GDM1 (cell line): Measurements from ENCODE around the gene TTLL8.
"Not testable (repeated sequence)": the region's sequence is repeated elsewhere in the genome, so short reads cannot be mapped to it uniquely, and the experiment has no call there.

Source experiments
- DNase-seq: peaks from one replicate; lab custom pipeline; 2025; lab: John Stamatoyannopoulos, UW

TTLL8 gene

DNA sequence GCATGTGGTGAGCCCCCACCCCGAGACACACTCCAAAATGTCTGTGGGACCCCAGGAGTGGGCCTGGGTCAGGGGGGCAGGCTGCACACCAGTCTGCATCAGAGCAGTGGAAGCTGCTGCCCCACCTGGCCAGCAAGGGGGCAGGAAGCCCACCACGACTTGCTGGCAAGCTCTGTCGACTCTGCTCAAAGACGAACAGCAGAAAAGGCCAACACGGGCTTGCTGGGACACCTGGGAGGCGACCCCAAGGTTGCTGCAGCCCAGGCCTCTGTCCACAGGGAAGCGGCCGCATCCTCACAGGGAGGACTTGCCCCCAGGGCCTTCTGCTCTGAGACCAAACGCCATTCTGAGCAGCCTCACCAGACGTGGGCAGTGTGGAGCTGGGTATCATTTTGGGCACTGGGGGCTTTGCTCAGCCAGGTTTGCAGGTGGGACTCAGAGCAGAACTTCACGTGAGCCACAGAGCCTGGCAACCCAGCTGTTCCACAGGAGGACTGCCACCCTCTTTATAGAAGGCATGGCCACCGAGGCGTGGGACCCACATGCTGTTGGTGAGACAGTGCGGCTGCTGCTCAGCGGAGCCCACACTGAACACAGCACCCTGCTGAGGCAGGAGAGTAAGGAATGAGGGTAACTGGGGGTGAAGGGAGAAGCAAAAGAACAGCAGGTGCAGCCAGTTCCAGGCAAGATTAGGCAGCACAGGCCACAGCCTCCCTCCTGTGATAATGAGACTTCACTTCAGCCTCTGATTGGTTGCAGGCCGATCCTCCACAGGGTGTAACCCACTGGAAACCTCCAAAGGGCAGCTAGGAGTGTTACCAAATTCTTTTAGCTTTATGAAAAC, 56.5 kb downstream of the TTLL8 start:
- no peak for DNase-seq

DNA sequence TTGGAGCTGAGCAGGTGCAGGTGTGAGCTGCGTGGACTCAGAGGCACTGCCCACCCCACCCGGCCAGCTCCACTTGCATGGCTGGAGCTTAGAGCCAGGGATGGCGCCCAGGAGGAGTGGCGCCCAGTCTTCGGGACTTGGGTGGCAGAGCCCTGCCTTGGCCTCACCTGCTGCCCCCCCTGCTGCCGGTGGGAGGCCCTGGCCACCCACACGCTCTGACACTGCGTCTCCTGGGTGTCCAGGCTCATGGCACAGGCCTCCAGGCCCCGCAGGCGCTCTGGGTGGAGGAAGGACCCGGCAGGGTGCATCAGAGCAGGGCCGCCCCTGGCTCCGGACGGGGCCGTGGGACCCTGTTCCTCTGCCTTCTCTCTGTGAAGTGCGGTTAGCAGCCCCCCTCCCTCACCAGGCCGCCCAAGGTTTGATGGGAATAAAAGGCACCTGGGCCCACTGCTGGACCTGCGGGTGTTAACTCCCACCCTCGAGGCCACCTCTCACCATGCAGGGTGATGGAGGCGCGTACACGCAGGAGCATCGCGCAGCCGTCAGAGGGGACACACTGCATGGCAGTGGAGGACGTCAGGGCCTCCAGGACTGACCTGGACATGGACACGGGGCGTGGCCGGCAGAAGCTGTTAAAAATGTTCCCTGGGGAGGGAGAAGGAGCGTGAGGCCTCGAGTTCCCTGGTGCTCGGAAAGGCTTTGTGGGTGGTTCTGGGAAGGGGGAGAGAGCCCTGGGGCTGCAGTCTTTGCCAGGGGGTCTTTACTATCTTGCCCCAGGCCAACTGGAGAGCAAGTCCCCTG, 57.3 kb downstream of the TTLL8 start:
- no peak for DNase-seq

DNA sequence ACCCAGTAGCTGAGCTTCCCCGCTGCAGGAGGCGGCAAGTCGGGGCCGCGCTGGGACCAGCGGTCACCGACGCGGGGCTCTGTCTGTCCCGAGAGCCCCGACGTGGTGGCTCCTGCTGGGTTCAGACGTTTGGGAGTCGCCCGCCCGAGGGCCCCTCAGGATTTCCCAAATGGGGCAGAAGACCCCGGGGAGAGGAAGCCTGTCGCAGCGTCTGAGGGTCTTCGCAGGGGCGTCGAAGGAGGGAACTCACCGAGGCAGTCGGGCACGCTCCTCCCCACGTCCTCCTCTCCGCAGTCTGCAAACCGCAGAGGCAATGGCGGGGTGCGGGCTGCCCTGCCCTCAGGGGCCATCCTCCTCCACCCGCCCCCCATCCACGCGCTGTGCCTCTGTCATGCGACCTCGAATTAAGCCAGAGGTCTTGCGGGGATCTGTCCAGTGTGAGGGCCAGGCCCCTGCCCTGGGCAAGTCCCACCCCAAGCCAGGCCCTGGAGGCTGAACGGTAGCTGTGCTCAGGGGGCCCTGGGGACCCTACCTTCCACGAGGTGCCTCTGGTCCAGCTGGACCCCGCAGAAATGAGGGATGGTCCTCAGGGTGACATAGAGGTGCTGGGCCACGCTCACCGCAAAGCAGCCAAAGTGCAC, 58.0 kb downstream of the TTLL8 start:
- no peak for DNase-seq

DNA sequence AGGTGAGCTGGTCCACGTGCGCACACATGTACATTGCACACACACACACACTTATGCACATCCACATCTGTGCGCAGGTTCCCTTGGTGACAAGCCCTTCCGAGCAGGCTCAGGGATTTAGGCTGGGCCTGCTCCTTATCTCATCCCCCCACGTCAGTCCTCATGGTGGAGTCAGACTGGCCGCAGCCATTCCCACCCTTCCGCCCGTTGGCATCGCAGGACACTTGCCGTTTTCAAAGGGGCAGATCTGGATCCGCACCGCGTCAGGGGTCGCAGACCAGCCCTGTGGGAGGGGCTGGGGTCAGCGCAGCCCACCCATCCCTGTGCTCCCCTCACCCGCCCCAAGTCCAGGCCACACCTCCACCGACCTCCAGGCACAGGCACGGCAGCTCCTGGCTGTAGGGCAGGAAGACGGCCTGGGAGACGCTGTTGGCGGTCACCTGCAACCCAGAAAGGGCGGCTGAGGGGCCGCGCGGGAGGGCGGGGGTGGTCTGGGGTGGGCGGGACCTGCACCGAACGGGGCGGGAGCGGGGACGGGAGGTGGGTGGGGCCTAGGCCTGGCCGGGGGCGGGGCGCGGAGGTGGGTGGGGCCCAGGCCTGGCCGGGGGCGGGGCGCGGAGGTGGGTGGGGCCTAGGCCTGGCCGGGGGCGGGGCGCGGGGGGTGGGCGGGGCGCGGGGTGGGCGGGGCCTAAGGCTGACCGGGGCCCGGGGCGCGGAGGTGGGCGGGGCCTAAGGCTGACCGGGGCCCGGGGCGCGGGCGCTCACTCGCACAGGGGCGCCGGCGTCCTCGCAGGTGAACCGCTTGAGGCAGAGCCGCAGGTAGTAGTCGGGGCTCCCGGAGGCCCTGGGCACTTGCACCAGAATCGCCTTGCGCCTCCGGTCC, 58.8 kb downstream of the TTLL8 start:
- no peak for DNase-seq

DNA sequence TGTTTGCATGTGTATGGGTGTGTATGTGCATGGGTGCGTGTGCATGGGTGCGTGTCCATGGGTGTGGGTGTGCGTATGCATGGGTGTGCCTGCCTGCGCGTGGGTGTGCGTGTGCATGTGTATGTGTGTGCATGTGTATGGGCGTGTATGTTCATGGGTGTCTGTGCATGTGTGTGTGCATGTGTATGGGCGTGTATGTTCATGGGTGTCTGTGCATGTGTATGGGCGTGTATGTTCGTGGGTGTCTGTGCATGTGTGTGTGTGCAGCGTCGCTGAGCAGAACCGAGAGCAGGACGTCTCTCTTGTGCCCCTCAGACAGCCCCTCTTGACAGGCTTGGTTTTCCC, 59.4 kb downstream of the TTLL8 start:
- DNase-seq, result no peak

DNA sequence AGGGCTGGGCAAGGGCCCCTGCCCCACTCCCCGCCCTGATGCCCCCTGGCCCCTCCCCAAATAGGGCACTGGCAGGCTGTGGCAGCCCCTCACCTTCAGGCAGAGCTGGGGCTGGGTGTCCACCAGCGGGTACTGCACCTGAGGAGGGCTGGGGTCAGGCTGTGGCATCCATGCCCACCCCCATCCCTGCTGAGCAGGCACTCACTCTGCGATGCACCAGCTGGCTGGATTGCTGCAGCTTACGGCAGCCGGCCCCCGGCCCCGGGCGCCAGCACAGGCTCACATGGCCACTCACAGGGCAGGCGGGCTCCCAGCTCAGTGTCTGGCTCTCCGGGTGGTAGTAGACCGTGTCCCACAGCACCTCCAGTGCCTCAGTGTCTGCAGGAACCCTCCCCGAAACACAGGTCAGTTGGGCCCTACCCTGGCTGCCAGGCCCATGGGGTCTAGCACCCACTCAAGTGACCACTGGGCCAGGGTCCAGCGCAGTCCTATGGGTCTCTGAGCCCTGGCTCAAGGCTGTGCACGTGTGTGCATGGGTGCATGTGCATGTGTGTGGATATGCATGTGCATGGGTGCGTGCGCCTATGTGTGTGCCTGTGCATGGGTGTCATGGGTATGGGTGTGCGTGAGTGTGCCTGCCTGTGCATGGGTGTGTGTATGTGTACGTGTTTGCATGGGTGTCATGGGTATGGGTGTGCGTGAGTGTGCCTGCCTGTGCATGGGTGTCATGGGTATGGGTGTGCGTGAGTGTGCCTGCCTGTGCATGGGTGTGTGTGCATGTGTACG, 60.0 kb downstream of the TTLL8 start:
- DNase-seq, result no peak

DNA sequence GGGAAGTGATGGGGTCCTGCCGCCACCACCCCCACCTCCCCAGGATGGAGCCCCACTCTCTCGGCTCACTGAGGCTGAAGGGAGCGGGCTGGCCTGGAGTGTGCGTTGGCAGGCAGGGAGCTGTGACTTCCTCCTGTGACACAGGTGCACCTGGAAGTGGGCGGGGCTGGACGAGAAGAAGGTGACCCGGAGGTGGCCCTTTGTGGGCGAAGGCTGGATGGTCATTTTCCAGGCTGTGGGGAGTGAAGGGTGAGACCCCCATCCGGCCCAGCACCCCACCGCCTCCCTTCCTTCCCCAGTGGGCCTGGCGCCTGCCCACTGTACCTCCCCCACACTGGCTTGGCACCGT, 60.9 kb downstream of the TTLL8 start:
- no peak for DNase-seq

DNA sequence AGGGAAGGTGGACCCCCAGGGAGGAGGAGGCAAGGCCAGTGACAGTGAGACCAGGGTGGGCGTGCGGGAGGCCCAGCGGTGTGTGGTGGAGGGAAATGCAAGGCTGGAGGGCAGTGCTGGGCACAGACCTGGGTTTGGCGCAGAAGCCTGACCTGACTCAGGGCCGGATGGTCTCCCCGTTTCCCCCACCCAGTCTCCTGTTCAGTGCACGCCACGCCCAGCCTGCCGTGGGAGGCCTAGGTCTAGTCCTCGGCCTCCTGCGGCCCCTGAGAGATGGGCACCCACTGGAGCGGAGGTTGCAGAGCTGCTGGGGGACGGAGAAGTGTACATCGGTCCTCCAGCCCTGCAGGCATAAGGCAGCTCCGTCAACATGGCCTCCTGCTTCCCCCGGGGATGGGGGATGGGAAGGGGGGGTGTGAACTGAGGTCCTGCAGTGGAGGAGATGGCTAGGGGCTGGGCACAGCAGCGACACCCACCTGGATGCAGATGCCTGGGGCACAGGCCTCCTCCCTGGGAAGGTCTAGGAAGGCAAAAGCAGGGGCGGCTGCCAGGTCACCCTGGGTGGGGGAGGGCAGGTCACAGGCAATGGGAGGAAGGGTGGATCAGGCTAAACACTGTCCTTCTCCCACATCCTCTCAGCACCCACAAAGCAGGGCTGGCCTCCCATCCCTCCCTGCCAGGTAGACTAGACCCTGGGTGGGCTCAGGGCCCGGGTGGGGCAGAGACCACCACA, 61.4 kb downstream of the TTLL8 start:
- no peak for DNase-seq

DNA sequence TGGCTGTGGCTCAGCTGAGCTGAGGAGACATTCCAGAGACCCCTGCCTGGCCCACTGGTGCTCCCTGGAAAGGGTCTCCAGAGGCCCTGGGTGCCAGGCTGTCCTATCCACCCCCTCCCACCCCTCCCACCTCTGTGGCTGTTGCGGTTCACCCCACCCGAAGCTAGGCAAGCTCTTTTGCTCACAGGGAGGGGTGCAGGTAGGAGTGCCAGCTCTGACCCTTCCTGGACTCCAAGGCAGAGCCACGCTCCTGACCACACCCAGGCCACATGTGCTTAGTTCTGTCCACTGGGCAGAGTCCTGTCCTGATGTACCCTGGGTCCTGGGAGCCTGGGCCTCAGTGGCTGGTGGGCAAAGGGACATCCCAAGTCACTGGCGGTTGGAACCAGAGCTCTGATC, 62.0 kb downstream of the TTLL8 start:
- no peak for DNase-seq

DNA sequence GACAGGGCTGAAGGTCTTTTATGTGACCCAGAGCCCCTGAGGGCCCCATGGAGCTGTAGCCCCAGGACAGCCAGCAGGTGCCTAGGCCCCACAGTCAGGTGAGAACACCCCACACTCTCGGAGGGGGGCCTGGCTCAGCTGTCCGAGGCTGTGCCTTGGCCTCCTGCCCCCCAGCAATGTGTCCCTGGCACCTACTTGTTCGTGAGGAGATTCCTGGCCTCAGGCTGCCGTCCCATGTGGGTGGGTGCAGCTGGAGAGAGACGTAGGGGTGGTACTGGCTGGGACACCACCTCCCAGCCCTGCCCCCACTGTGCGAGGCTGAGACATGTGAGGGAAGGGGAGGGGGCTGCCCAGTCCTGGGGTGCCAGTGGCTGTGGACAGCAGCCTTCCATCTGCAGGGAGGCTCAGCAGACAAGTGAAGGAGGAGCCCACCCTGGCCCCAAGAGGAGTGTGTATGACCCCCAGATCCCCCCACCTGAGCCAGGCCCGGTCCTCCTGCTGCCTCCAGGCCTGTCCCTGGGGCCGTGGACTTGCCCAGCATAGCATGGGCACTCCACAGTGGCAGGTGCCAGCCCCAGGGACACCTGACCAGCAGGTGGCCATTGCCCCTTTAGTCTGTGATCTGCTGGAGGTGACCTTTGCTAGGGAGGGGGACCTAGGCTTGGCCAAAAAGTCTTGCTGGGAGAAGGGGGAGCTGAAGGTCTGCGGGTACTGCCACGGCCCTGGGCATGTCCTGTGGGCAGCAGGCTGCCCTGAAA, 62.6 kb downstream of the TTLL8 start:
- DNase-seq, result no peak

DNA sequence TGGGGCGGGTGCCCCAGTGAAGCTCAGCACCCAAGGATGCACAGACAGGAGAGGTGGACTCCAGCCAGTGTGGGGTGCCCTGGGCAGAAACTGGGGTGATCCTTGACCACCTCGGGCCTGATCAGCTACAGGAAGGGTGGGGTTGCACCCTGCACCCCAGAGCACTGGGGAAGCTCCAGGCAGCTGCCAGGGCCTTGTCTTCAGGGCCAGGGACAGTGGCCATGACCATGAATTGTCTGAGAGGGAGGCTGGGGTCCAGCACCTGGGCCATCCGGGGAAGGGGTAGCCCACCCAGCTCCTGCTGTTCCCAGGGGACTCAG, 63.1 kb downstream of the TTLL8 start:
- DNase-seq, result no peak

DNA sequence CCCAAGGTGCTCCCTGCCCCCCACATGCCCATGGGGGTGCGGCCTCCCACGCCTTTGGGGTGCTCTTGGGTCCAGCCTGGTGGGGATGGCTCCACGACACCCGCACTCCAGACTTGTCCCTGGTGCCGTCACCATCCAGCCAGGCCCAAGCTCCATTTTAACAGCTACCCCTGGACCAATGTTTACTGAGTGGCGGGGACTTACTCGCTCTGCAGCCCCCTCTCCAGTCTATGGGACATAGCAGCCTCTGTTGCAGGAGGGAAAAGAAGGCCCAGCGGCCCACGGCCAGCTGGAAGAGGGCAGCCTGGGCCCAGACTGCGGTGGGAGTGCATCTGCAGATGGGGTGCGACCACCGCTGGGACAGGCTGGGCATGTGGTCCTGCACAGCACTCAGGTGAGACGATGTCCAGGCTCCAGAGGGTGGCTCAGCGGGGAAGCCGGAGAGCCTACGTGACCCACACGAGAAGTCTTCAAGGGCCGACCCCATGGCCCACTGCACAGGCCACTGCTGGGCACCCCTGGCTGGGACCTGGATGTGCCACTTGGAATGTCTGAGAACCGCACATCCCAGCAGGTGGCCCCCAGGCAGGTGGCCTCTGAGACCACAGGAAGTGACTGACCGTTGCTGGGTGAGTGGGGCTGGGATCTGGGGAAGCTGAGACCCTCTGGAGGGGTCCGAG, 63.6 kb downstream of the TTLL8 start:
- DNase-seq, result no peak

DNA sequence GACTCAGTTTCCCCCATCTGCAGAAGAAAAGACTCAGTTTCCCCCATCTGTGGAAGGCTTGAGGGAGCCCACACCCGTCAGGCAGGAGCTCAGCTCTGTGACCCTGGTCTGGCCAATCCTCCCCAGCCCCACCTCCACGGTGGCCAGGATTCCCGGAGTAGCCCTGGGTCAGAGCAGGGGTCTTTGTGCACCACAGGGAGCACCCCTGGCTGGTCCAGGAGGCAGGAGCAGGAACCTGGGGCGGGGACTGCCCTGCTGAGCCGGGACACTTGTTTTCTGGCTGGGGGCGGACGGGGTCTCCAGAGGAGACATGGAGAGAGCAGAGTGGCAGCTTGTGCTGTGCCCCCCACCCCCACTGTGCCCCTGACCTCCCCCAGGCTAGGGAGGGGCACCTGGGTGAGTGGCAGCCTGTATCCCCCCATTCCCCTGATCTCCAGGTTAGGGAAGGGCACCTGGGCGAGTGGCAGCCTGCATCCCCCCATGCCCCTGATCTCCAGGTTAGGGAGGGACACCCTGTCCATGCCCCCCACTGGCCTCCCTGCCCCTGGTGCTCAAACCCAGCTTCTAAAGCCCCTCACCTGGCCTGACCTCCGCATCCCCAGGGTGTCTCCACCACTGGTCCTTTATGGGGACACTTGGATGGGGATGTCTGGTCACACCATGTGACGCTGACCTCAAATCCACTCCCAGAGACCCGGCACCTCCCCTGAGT, 64.3 kb downstream of the TTLL8 start:
- DNase-seq, result no peak

DNA sequence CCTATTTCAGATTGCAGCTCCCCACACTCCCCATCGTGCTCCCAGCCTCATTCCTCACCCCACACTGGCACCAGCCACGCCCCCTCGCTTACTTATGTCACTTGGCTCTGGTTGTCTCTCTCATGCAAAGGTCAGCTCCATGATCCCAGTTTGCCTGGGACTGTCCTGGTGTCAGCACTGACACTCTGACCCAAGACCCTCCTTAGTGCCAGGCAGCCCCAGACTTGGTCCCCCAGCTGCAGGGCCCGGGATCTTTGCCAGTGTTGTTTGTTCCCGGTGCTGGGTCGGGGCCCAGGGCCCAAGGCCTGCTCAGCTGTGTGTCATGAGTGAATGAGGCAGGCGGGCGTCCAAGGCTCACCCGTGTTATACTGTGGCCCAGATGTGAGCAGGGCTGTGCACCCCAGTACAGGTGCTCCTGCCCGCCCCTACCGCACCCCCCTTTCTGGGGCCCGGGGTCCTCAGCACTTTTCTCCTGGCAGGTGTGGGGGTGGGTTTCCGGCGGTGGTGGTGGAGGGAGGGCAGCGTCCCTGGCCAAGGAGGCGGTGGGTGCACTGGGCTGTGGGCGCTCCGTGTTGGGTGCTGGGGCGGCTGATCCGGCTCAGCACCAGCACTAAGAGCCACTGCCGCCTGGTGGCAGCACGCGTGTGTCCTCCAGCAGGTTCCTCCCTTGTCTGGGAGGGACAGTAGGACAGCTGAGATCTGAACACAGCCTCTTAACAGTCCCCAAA, 65.0 kb downstream of the TTLL8 start:
- DNase-seq, result peak; percentile 56

DNA sequence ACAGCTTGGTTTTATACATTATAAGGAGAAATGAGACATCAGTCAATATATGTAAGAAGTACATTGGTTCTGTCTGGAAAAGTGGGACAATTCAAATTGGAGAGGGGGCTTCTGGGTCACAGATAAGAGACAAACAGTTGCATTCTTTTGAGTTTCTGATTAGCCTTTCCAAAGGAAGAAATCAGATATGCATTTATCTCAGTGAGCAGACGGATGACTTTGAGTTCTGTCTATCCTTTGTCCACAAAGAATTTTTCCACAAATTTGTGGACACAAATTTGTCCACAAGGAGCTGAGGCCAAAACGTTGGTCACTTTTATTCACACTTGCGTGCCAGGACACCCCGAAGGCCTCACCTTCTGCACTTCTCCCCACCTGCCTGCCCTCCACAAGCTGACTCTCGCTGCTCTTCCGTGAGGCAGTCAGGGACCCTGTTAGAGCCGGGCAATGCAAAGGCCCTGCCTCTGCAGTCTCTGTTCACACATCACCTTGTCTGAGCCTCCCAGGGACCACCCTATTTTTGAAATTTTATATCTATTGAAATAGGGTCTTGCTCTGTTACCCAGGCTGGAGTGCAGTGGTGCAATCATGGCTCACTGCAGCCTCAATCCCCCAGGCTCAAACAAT, 66.1 kb downstream of the TTLL8 start:
- DNase-seq, result no peak

DNA sequence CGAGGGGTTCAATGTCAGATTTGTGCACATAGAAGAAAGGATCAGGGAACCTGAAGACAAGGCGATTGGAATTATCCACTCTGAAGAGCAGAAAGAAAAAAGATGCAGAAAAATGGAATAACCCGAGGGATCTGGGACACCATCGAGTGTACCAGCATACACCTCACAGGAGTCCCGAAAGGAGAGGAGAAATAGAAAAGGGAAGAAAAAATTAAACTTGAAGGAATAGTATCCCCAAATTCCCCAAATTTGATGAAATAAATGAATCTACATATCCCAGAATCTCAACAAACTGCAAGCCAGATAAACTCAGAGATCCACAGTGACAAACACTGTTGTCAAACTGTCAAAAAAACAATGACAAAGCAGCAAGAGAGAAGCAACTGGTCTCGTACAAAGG, 66.9 kb downstream of the TTLL8 start:
- DNase-seq, result no peak

DNA sequence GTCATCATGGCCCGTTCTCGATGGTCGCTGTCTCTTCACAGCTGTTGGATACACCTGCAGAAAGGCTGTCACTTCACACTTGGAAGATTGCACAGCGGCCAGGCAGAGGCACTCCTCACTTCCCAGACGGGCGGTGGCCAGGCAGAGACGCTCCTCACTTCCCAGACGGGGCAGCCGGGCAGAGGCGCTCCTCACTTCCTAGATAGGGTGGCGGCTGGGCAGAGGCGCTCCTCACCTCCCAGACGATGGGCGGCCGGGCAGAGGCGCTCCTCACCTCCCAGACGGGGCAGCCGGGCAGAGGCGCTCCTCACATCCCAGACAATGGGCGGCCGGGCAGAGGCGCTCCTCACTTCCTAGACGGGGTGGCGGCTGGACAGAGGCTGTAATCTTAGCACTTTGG, 68.3 kb downstream of the TTLL8 start:
- DNase-seq, result not testable (repeated sequence)

DNA sequence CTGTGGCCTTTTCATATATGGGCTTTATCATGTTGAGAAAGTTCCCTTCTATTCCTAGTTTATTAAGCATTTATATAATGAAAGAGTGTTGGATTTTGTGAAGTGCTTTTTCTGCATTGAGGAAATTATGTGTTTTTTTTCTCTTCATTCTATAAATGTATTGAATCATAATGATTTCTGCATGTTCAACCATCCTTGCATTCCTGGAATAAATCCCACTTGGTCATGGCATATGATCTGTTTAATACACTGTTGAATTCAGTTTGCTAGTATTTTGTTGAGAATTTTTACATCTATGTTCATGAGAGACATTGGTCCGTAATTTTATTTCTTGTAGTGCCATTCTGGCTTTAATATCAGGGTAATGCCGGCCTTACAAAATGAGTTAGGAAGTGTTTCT, 71.8 kb downstream of the TTLL8 start:
- DNase-seq, result no peak
